HG03039 (cell line): Measurements from ENCODE around the gene TFEC.
"Not testable (repeated sequence)": the region's sequence is repeated elsewhere in the genome, so short reads cannot be mapped to it uniquely, and the experiment has no call there.

Source experiments
- ATAC-seq: cut with Tn5 transposase; IDR thresholded peaks from one replicate; pipeline ENCODE4 v1.9.1; 2021; ENCODE audit warnings: mild to moderate bottlenecking, moderate library complexity; ENCODE audit not compliant: unreplicated experiment

TFEC gene

GRCh38 chr7:115932880-115933279 lies 97.7 kb downstream of the TFEC start:
- no peak for ATAC-seq

- ATAC-seq: not testable (repeated sequence)
Measured at GRCh38 chr7:115930184-115930583, 100.4 kb downstream of the TFEC start.

- not testable (repeated sequence) for ATAC-seq
Measured at GRCh38 chr7:115929736-115930135, 100.8 kb downstream of the TFEC start.

GRCh38 chr7:115924411-115924810 lies 106.2 kb downstream of the TFEC start:
- no peak for ATAC-seq

- no peak for ATAC-seq
Measured at GRCh38 chr7:115920367-115920766, 110.2 kb downstream of the TFEC start.

- no peak for ATAC-seq
Measured at GRCh38 chr7:115914951-115915350, 115.6 kb downstream of the TFEC start.

GRCh38 chr7:115911465-115911864 lies 119.1 kb downstream of the TFEC start:
- no peak for ATAC-seq

- ATAC-seq: no peak
Measured at GRCh38 chr7:115910541-115911164, 119.9 kb downstream of the TFEC start.

- no peak for ATAC-seq
Measured at GRCh38 chr7:115906731-115907130, 123.8 kb downstream of the TFEC start.

- no peak for ATAC-seq
Measured at GRCh38 chr7:115889669-115889984, 140.9 kb downstream of the TFEC start.

- no peak for ATAC-seq
Measured at GRCh38 chr7:115888981-115889668, 141.4 kb downstream of the TFEC start.

- no peak for ATAC-seq
Measured at GRCh38 chr7:115885550-115885949, 145.0 kb downstream of the TFEC start.
